SHP77 (cell line): ENCODE measurements around the gene CTSC.
"Not testable (repeated sequence)": the region's sequence is repeated elsewhere in the genome, so short reads cannot be mapped to it uniquely, and the experiment has no call there.

Experiments used
- DNase-seq, 2 experiments: peaks; one replicate each; lab custom pipeline; 2025; lab: John Stamatoyannopoulos, UW

The CTSC gene

GRCh38 chr11:88281317-88281712 is 56.2 kb downstream of the CTSC start:
- DNase-seq, result no peak

GRCh38 chr11:88280673-88281316 is 56.7 kb downstream of the CTSC start:
- no peak for DNase-seq

GRCh38 chr11:88277349-88277915 is 60.1 kb downstream of the CTSC start:
- no peak for DNase-seq

GRCh38 chr11:88275636-88276035 is 61.9 kb downstream of the CTSC start:
- DNase-seq, result no peak

- no peak for DNase-seq
Measured at GRCh38 chr11:88266919-88267318, 70.6 kb downstream of the CTSC start.

GRCh38 chr11:88266157-88266556 is 71.4 kb downstream of the CTSC start:
- no peak for DNase-seq

- no peak for DNase-seq
Measured at GRCh38 chr11:88259431-88259830, 78.1 kb downstream of the CTSC start.

- DNase-seq, result no peak
Measured at GRCh38 chr11:88252208-88252607, 85.3 kb downstream of the CTSC start.

- DNase-seq, result no peak
Measured at GRCh38 chr11:88250566-88251242, 86.8 kb downstream of the CTSC start.

- no peak for DNase-seq
Measured at GRCh38 chr11:88249706-88250105, 87.8 kb downstream of the CTSC start.

GRCh38 chr11:88246696-88247095 is 90.8 kb downstream of the CTSC start:
- DNase-seq, result no peak

GRCh38 chr11:88245576-88245975 is 92.0 kb downstream of the CTSC start:
- not testable (repeated sequence) for DNase-seq
